ENCODE results near the gene MARCHF2. TPM values are rescaled to one million over a fixed set of nuclear protein-coding genes. Genes with fewer than 3 reads are reported as not detected.
A peak's percentile ranks its signal among the peaks of the same experiment; 100 is the strongest.

Gene MARCHF2
- total RNA-seq, 3 donors from 2014 or later = 6.4 to 9.5 (median 6.7) TPM

DNA sequence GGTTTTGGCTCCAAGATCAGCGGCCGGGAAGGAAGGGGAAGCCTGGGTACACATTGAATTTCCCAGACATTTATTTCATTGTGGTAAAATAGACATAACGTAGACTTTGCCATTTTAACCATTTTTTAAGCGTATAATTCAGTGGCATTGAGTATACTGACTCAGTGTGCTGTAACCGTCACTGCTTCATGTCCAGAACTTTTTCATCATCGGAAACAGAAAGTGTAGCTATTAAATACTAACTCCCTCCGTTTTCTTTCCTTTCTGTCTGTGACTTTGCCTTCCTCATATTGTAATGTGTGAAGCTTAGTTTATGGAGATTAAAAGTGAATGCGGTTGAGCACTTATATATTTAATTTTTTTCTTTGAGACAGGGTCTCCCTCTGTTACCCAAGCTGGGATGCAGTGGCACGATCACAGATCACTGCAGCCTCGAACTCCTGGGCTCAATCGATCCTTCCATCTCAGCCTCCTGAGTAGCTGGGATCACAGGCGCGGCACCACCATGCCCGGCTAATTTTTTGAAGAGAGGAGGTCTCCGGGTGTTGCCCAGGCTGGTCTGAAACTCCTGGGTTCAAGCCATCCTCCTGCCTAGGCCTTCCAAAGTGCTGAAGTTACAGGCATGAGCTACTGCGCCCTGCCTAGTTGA lies 33.1 kb downstream of the MARCHF2 start:
- no peaks in the 10 kb centered on the region for H3K27me3 Mint-ChIP-seq (ENCODE audit: low read depth)
- ATAC-seq = no peak

GRCh38 chr19:8449830-8450229 lies 36.7 kb downstream of the MARCHF2 start:
- no peaks in the 10 kb centered on the region for H3K27me3 Mint-ChIP-seq (ENCODE audit: low read depth)
- H3K36me3 Mint-ChIP-seq (ENCODE audit: insufficient read depth) = peaks cover 26% of the 10 kb centered on the region
- H3K4me3 Mint-ChIP-seq = peak overlapping the region; percentile 46
- H3K4me1 Mint-ChIP-seq (ENCODE audit: low read depth) = peaks cover 79% of the 10 kb centered on the region
- H3K9me3 Mint-ChIP-seq = no peaks in the 10 kb centered on the region
- ATAC-seq (no peak), DNase-seq (no peak)

More for the DNA sequence above, 33.1 kb downstream of the MARCHF2 start:
- H3K4me1 Mint-ChIP-seq (ENCODE audit: low read depth) = peaks cover 49% of the 10 kb centered on the region
- no peak for DNase-seq
- H3K4me3 Mint-ChIP-seq = peak overlapping the region; percentile 96
- peaks cover 20% of the 10 kb centered on the region for H3K36me3 Mint-ChIP-seq (ENCODE audit: insufficient read depth)
- H3K9me3 Mint-ChIP-seq = no peaks in the 10 kb centered on the region

DNA sequence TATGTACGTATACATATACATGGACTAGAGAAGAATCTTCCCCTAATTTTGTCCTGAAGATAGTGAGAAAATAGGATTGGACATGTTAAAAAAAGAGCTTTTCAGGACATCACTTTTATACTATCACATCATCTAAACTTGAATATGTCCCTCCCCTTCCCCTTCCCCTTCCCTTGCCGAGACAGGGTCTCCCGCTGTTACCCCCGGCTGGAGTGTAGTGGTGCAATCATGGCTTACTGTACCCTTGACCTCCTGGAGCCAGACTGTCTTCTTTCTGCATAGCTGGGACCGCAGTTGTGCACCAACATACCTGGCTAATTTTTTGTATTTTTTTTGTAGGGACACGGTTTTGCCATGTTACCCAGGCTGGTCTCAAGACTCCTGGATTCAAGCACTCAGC lies 38.3 kb downstream of the MARCHF2 start:
- ATAC-seq = no peak
- Mint-ChIP-seq H3K27me3 (ENCODE audit: low read depth) (no peaks in the 10 kb centered on the region), H3K4me1 (ENCODE audit: low read depth) (peaks cover 88% of the 10 kb centered on the region)

DNA sequence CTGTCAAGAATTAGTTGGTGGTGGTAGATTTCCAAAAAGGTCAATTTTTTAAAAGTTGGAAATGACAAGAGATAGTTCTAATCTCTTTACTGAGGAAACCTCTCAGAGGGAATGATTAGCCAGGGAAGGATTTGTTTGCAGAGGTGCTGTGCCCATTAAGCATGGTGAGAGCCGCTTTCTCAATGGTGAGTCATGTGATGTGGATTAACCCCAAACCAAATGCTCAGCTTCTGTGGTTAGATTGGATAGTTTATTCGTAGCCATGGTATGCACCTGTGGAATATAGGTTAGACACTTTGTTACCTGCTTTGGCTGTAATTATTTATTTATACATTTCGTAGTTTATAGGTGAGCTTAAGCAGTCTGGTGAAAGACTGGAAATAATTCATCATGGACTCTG lies 38.8 kb downstream of the MARCHF2 start:
- peak; percentile 79 to 82 for ATAC-seq
- peaks cover 30% of the 10 kb centered on the region for H3K36me3 Mint-ChIP-seq (ENCODE audit: insufficient read depth)
- no peaks in the 10 kb centered on the region for H3K27me3 Mint-ChIP-seq (ENCODE audit: low read depth)
- DNase-seq = no peak
- H3K4me1 Mint-ChIP-seq (ENCODE audit: low read depth) = peaks cover 88% of the 10 kb centered on the region
- no peaks in the 10 kb centered on the region for H3K9me3 Mint-ChIP-seq
- H3K4me3 Mint-ChIP-seq = peak overlapping the region; percentile 33

More for the DNA sequence above, 38.3 kb downstream of the MARCHF2 start:
- Mint-ChIP-seq H3K9me3 (no peaks in the 10 kb centered on the region), H3K36me3 (ENCODE audit: insufficient read depth) (peaks cover 27% of the 10 kb centered on the region), H3K4me3 (peak overlapping the region; percentile 33)
- no peak for DNase-seq

DNA sequence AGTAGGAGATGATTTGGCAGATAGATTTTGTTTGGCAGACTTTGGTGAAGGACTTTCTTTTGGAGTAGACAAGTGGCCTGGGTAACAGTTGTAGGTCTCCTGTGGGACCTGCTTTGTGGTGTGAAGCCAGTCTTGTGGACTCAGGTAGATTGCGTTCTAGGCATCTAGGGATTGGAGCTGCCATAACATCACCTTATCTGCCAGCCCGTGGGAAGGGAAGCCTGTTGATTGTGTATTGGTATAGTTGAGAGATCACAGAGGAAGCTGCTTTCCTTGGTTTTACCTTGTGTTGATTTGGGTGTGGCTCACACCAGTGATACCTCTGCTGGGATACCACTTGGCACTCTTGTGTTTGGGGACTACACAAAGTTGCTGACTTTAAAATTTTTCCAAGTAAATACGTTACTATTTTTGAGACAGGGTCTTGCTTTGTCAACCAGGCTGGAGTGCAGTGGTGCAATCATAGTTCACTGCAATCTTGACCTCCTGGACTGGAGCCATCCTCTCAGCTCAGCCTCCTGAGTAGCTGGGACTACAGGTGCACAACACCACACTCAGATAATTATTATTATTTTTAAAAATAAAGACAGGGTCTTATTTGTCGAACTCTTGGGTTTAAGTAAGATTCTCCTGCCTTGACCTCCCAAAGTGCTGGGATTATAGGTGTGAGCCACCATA lies 39.5 kb downstream of the MARCHF2 start:
- ATAC-seq = no peak
- Mint-ChIP-seq H3K4me1 (ENCODE audit: low read depth) (peaks cover 86% of the 10 kb centered on the region), H3K4me3 (peak overlapping the region; percentile 5), H3K27me3 (ENCODE audit: low read depth) (no peaks in the 10 kb centered on the region), H3K9me3 (no peaks in the 10 kb centered on the region), H3K36me3 (ENCODE audit: insufficient read depth) (peaks cover 26% of the 10 kb centered on the region)
- DNase-seq = no peak

DNA sequence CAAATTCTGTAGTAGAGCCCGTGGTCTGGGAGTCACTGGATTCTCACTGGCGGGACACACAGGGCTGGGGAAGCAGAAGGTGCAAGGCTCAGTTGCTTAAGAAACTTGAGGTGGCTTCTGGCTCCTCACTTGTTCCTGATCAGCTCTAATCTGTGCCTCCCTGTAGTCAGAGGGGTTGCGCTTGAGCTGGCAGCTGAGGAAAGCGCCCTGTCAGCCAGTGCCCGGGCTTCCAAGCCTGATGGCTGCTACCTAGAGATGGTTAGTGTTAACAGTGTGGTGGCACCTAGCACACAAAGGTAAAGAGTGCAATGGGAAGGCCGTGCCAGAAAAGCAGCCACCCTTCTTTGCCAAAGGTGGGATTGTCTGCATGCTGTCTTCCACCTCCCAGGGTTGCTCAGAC lies 40.5 kb downstream of the MARCHF2 start:
- Mint-ChIP-seq H3K27me3 (ENCODE audit: low read depth) (no peaks in the 10 kb centered on the region), H3K36me3 (ENCODE audit: insufficient read depth) (peaks cover 26% of the 10 kb centered on the region), H3K4me3 (no peak overlapping the region), H3K4me1 (ENCODE audit: low read depth) (peaks cover 90% of the 10 kb centered on the region), H3K9me3 (no peaks in the 10 kb centered on the region)
- DNase-seq (no peak), ATAC-seq (no peak)

- Mint-ChIP-seq H3K4me1 (ENCODE audit: low read depth) (peaks cover 91% of the 10 kb centered on the region), H3K4me3 (no peak overlapping the region), H3K9me3 (no peaks in the 10 kb centered on the region), H3K36me3 (ENCODE audit: insufficient read depth) (peaks cover 24% of the 10 kb centered on the region), H3K27me3 (ENCODE audit: low read depth) (no peaks in the 10 kb centered on the region)
- ATAC-seq (no peak), DNase-seq (no peak)
Observed at GRCh38 chr19:8454218-8454617, 41.1 kb downstream of the MARCHF2 start.

DNA sequence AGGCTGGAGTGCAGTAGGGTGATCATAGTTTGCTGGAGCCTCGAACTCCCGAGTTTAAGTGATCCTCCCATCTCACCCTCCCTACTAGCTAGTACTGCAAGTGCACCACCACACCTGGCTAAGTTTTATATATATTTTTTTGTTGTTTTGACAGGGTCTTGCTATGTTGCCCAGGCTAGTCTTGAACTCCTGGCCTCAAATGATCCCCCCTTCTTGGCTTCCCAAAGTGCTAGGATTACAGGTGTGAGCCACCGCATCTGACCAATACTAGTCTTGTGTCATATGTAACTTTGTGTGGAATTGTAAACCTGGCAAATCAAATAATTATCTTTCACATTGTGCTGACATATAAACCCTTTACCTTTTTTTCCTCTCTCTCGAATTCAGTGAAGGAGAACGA lies 41.9 kb downstream of the MARCHF2 start:
- H3K9me3 Mint-ChIP-seq = no peaks in the 10 kb centered on the region
- peaks cover 29% of the 10 kb centered on the region for H3K36me3 Mint-ChIP-seq (ENCODE audit: insufficient read depth)
- no peaks in the 10 kb centered on the region for H3K27me3 Mint-ChIP-seq (ENCODE audit: low read depth)
- peaks cover 94% of the 10 kb centered on the region for H3K4me1 Mint-ChIP-seq (ENCODE audit: low read depth)
- ATAC-seq (no peak), DNase-seq (no peak)
- no peak overlapping the region for H3K4me3 Mint-ChIP-seq

- ATAC-seq = no peak
- Mint-ChIP-seq H3K27me3 (ENCODE audit: low read depth) (no peaks in the 10 kb centered on the region), H3K36me3 (ENCODE audit: insufficient read depth) (peaks cover 32% of the 10 kb centered on the region), H3K9me3 (no peaks in the 10 kb centered on the region), H3K4me3 (no peak overlapping the region), H3K4me1 (ENCODE audit: low read depth) (peaks cover 96% of the 10 kb centered on the region)
- no peak for DNase-seq
Observed at GRCh38 chr19:8456064-8456463, 43.0 kb downstream of the MARCHF2 start.

- Mint-ChIP-seq H3K9me3 (no peaks in the 10 kb centered on the region), H3K4me3 (no peak overlapping the region), H3K27me3 (ENCODE audit: low read depth) (no peaks in the 10 kb centered on the region), H3K36me3 (ENCODE audit: insufficient read depth) (peaks cover 31% of the 10 kb centered on the region), H3K4me1 (ENCODE audit: low read depth) (peaks cover 93% of the 10 kb centered on the region)
- DNase-seq (no peak), ATAC-seq (no peak)
Observed at GRCh38 chr19:8457209-8457608, 44.1 kb downstream of the MARCHF2 start.

DNA sequence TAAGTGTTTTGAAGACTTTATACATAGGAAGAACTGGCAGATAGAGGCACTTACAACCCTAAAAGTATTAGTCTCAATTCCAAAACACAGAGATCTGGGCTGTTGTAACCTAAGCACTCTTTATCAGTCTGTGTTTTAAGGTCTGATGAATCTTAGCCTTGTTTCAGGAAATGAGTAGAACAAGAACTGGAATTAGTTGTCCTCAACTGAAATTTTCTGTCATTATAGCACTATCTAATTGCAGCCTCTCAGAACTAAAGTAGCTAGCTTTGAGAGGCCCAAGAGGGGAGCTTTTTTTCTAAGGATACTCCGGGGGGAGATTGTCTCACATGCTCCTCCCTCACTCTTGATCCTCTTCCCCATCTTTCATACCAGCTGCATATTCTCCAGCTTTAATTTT lies 44.7 kb downstream of the MARCHF2 start:
- Mint-ChIP-seq H3K4me1 (ENCODE audit: low read depth) (peaks cover 94% of the 10 kb centered on the region), H3K4me3 (no peak overlapping the region), H3K27me3 (ENCODE audit: low read depth) (no peaks in the 10 kb centered on the region), H3K36me3 (ENCODE audit: insufficient read depth) (peaks cover 32% of the 10 kb centered on the region), H3K9me3 (no peaks in the 10 kb centered on the region)
- DNase-seq = no peak
- peak; percentile 52 to 57 for ATAC-seq

DNA sequence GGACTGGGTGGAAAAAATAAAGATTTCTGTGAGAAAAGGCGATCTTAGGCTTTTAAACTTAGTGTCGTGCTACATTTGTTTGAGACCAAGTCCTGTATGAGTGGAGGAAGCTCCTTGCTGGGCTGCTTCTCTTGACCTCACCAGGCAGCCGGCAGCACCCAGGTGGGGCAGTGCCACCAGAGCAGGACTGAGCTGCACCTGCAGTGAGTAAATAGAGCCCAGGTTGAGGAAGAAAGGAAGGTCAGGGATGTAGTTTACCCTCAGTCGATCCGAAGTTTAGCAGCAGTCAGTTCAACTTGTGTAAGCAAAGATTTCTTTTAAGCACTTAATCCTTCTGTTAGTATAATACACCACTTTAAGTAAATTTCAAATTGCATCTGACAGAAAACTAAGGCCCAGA lies 45.3 kb downstream of the MARCHF2 start:
- Mint-ChIP-seq H3K27me3 (ENCODE audit: low read depth) (no peaks in the 10 kb centered on the region), H3K4me1 (ENCODE audit: low read depth) (peaks cover 90% of the 10 kb centered on the region), H3K9me3 (no peaks in the 10 kb centered on the region), H3K36me3 (ENCODE audit: insufficient read depth) (peaks cover 36% of the 10 kb centered on the region), H3K4me3 (no peak overlapping the region)
- DNase-seq = no peak
- ATAC-seq = peak in 1 of 2 donors; percentile 37

DNA sequence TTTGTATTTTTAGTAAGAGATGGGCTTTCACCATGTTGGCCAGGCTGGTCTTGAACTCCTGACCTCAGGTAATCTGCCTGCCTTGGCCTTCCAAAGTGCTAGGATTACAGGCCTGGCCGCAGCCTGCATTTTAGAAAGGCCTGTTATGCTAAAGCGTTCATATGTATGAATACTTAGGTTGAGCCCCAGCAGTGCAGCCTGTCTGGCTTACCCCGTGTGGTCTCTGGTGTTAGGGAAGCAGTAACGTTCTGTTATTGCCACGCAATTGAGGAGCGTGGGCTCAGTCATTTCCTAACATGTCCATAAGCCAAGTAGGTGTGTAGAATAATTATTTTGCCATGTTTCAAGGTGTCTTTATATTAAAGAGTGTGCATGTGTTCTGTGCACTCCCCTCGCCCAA lies 46.0 kb downstream of the MARCHF2 start:
- Mint-ChIP-seq H3K4me3 (no peak overlapping the region), H3K4me1 (ENCODE audit: low read depth) (peaks cover 83% of the 10 kb centered on the region), H3K27me3 (ENCODE audit: low read depth) (no peaks in the 10 kb centered on the region), H3K9me3 (no peaks in the 10 kb centered on the region), H3K36me3 (ENCODE audit: insufficient read depth) (peaks cover 38% of the 10 kb centered on the region)
- ATAC-seq (no peak), DNase-seq (no peak)

- DNase-seq (no peak), ATAC-seq (no peak)
- H3K27me3 Mint-ChIP-seq (ENCODE audit: low read depth) = no peaks in the 10 kb centered on the region
- no peaks in the 10 kb centered on the region for H3K9me3 Mint-ChIP-seq
- no peak overlapping the region for H3K4me3 Mint-ChIP-seq
- H3K4me1 Mint-ChIP-seq (ENCODE audit: low read depth) = peaks cover 77% of the 10 kb centered on the region
- H3K36me3 Mint-ChIP-seq (ENCODE audit: insufficient read depth) = peaks cover 44% of the 10 kb centered on the region
Observed at GRCh38 chr19:8459520-8460270, 46.6 kb downstream of the MARCHF2 start.
